H1 (cell line): ENCODE data around the gene NR2C2. TPM values are rescaled to one million over a fixed set of nuclear protein-coding genes. Genes with fewer than 3 reads are reported as not detected.
A peak's percentile ranks its signal among the peaks of the same experiment; 100 is the strongest.

Source experiments
- CHD1 ChIP-seq: IDR thresholded peaks from 2 replicates; pipeline ENCODE4 v1.6.1; 2012; ENCODE audit warnings: low read depth, low read length, improper control_type of control experiment
- CTBP2 ChIP-seq: IDR thresholded peaks from 2 replicates; pipeline ENCODE4 v1.7.0; 2011; ENCODE audit warnings: borderline replicate concordance, mild to moderate bottlenecking, moderate library complexity, mixed read lengths, low read length; ENCODE audit not compliant: insufficient read depth, insufficient read length
- EP300 ChIP-seq, 2 experiments: IDR thresholded peaks; 1 replicate in 1 of 2; 2 replicates in 1 of 2; pipeline ENCODE4 v1.6.1; 2011 to 2012; ENCODE audit warnings: low read depth in 2 of 2, low read length in 2 of 2, mild to moderate bottlenecking in 2 of 2, borderline replicate concordance in 1 of 2, inconsistent platforms in 1 of 2, moderate library complexity in 1 of 2
- KDM4A ChIP-seq: IDR thresholded peaks from one replicate; pipeline ENCODE4 v1.7.1; 2012; ENCODE audit warnings: low read depth, mild to moderate bottlenecking, moderate library complexity, low read length, inconsistent platforms; ENCODE audit not compliant: severe bottlenecking
- TAF1 ChIP-seq: IDR thresholded peaks from 2 replicates; pipeline ENCODE4 v1.6.1; 2011; ENCODE audit warnings: mild to moderate bottlenecking, low read depth, low read length
- TBP ChIP-seq: IDR thresholded peaks from 2 replicates; pipeline ENCODE4 v1.6.1; 2011; ENCODE audit warnings: low read depth, low read length, improper control_type of control experiment
- TCF12 ChIP-seq: IDR thresholded peaks from 2 replicates; pipeline ENCODE4 v1.6.1; 2011; ENCODE audit warnings: low read depth, mild to moderate bottlenecking, low read length
- polyA plus RNA-seq, 7 experiments: library from polyadenylated mRNA; depleted of rRNA in 3 of 7; stranded (reverse) in 5 of 7; unstranded in 2 of 7; fragments of >200 nt in 5 of 7; fragments of 200-250 nt in 2 of 7; gene quantifications; 1 replicate in 5 of 7; 2 replicates in 1 of 7; 4 replicates in 1 of 7; pipeline versions ENCODE4 v1.2.1 to v1.2.3, GENCODE V29; 2011 to 2013; ENCODE audit warnings: missing spikeins in 2 of 7, mixed read lengths in 2 of 7
- total RNA-seq: library from RNA; stranded (reverse); fragmentation: NEBNext Ultra II Directional; extraction: Animal tissue kit (Norgen Biotek cat#: 25700); gene quantifications from 2 replicates; pipeline ENCODE4 v1.2.1, GENCODE V29; 2021
- TF ChIP-seq, protein P1 (sequence below): fragments of 300-600 bp; sonication (generic); IDR thresholded peaks from 2 replicates; pipeline ENCODE4 v1.7.1; 2012; ENCODE audit warnings: low read length, moderate library complexity, mild to moderate bottlenecking, inconsistent platforms; ENCODE audit not compliant: insufficient replicate concordance
- TF ChIP-seq, protein P2 (sequence below): IDR thresholded peaks from 2 replicates; pipeline ENCODE4 v1.6.1; 2011; ENCODE audit warnings: low read depth, mild to moderate bottlenecking, low read length; ENCODE audit not compliant: insufficient read depth

The NR2C2 gene
- total and polyA plus RNA-seq, 2 of the 8 experiments (the other 6 are each of a cell fraction or from before 2014, with no cell fraction given) = 16.6 to 44.4 TPM

DNA sequence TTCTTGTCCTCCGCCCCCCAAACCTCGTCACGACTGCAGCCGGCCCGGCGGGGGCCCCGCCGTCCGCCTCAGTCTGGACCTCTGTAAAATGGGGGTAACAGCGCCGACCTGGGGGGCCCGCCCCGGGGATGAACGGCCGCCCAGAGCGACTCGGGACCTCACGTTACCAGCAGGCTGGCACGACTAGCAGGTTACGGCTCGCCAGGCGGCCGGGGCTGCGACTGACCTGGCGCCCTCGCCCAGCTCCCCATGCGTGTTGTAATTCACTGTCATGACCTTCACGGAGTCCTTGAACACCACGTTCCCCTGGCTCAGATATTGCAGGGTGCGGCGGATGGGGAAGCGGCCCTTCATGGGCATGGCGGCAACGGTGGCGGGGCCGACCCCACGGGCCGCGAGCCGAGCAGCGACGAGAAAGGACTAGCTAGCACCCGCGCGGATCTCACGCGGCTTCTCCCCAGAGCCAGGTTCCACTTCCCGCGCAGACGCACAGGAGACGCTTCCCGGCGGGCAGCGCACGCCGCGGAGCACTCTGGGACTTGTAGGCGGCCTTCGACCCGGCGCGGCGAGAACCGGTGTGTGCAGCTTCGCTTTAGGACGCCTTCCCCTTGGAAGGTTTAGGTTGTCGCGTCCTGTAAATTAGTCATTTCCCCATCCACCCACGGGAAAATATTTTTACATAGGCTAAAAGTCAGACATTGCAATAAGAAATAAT is 117.6 kb downstream of the NR2C2 start, which contains the start of gene MRPS25 (continued):
- TF ChIP-seq, protein P1, sequence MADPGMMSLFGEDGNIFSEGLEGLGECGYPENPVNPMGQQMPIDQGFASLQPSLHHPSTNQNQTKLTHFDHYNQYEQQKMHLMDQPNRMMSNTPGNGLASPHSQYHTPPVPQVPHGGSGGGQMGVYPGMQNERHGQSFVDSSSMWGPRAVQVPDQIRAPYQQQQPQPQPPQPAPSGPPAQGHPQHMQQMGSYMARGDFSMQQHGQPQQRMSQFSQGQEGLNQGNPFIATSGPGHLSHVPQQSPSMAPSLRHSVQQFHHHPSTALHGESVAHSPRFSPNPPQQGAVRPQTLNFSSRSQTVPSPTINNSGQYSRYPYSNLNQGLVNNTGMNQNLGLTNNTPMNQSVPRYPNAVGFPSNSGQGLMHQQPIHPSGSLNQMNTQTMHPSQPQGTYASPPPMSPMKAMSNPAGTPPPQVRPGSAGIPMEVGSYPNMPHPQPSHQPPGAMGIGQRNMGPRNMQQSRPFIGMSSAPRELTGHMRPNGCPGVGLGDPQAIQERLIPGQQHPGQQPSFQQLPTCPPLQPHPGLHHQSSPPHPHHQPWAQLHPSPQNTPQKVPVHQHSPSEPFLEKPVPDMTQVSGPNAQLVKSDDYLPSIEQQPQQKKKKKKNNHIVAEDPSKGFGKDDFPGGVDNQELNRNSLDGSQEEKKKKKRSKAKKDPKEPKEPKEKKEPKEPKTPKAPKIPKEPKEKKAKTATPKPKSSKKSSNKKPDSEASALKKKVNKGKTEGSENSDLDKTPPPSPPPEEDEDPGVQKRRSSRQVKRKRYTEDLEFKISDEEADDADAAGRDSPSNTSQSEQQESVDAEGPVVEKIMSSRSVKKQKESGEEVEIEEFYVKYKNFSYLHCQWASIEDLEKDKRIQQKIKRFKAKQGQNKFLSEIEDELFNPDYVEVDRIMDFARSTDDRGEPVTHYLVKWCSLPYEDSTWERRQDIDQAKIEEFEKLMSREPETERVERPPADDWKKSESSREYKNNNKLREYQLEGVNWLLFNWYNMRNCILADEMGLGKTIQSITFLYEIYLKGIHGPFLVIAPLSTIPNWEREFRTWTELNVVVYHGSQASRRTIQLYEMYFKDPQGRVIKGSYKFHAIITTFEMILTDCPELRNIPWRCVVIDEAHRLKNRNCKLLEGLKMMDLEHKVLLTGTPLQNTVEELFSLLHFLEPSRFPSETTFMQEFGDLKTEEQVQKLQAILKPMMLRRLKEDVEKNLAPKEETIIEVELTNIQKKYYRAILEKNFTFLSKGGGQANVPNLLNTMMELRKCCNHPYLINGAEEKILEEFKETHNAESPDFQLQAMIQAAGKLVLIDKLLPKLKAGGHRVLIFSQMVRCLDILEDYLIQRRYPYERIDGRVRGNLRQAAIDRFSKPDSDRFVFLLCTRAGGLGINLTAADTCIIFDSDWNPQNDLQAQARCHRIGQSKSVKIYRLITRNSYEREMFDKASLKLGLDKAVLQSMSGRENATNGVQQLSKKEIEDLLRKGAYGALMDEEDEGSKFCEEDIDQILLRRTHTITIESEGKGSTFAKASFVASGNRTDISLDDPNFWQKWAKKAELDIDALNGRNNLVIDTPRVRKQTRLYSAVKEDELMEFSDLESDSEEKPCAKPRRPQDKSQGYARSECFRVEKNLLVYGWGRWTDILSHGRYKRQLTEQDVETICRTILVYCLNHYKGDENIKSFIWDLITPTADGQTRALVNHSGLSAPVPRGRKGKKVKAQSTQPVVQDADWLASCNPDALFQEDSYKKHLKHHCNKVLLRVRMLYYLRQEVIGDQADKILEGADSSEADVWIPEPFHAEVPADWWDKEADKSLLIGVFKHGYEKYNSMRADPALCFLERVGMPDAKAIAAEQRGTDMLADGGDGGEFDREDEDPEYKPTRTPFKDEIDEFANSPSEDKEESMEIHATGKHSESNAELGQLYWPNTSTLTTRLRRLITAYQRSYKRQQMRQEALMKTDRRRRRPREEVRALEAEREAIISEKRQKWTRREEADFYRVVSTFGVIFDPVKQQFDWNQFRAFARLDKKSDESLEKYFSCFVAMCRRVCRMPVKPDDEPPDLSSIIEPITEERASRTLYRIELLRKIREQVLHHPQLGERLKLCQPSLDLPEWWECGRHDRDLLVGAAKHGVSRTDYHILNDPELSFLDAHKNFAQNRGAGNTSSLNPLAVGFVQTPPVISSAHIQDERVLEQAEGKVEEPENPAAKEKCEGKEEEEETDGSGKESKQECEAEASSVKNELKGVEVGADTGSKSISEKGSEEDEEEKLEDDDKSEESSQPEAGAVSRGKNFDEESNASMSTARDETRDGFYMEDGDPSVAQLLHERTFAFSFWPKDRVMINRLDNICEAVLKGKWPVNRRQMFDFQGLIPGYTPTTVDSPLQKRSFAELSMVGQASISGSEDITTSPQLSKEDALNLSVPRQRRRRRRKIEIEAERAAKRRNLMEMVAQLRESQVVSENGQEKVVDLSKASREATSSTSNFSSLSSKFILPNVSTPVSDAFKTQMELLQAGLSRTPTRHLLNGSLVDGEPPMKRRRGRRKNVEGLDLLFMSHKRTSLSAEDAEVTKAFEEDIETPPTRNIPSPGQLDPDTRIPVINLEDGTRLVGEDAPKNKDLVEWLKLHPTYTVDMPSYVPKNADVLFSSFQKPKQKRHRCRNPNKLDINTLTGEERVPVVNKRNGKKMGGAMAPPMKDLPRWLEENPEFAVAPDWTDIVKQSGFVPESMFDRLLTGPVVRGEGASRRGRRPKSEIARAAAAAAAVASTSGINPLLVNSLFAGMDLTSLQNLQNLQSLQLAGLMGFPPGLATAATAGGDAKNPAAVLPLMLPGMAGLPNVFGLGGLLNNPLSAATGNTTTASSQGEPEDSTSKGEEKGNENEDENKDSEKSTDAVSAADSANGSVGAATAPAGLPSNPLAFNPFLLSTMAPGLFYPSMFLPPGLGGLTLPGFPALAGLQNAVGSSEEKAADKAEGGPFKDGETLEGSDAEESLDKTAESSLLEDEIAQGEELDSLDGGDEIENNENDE = no peak
- TF ChIP-seq, protein P2, sequence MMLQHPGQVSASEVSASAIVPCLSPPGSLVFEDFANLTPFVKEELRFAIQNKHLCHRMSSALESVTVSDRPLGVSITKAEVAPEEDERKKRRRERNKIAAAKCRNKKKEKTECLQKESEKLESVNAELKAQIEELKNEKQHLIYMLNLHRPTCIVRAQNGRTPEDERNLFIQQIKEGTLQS = no peak
- TF ChIP-seq TCF12 = no peak
- TF ChIP-seq EP300 (IDR thresholded peaks at IDR 0.05; ENCODE audit: borderline replicate concordance in 1 of 2, low read depth in 2 of 2, low read length in 2 of 2) = no peak
- no peak for TF ChIP-seq CTBP2
- TF ChIP-seq TAF1 = peak; percentile 90
- peak; percentile 75 for TF ChIP-seq TBP
- TF ChIP-seq KDM4A = peak; percentile 91
- TF ChIP-seq CHD1 = no peak
